Prostate gland (tissue), 2 donors: ENCODE data around the gene ADGRD1.

Experiments used
- POLR2A ChIP-seq: fragments of 450-650 bp; IDR thresholded peaks from one replicate; pipeline ENCODE4 v1.6.1; 2016; ENCODE audit warnings: antibody characterized with exemption, mild to moderate bottlenecking
- TF ChIP-seq, protein P1 (sequence below), 4 experiments: fragments of 200-600 bp in 2 of 4; fragments of 450-650 bp in 2 of 4; sonication (generic) in 2 of 4; IDR thresholded peaks; 1 replicate in 3 of 4; 2 replicates in 1 of 4; pipeline ENCODE4 v1.5.1; 2016 to 2019; ENCODE audit warnings: antibody characterized with exemption in 4 of 4, mild to moderate bottlenecking in 2 of 4, moderate library complexity in 2 of 4

DNA sequence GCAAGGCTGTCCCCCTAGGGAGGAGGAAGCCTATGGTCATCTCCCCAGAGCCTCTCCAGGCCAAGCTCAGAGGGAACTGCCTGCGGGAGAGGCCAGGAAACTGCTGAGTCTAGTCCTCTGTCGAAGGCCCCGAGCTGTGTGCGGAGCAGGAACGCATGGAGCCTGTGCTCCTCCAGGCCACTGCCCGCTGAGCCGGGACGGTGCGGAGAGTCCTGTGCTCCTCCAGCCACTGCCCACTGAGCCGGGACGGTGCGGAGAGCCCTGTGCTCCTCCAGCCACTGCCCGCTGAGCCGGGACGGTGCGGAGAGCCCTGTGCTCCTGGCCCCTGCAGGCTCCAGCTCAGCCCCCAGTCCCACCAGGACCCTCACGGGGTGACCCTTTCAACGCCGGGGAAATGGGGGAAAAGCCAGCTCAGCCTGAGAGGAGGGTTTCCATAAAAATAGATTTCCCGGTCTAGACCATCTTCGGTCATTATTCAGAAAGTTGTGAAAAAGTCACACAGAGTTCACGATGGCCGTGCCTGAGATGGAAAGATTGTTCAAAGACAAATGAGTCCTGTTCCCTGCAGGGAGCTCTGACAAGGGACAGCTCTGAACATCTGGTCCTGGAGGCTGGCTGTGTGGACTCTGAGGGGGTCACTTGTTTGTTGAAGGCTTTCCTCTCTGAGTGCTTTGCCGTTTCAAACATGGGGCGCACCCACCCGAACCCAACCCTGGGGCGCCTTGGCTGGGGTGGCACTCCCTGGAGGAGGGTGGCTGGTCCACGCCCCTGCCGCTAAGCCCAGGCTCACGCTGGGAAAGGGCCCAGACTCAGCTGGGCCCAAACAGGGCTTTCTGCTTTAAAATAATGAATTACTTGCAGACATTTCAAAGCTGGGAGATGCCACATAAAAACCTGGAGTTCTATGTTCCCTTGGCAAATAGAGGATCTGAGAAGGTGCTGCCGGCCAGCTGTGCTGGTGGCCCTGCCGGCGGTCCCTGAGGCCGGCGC, 85.5 kb downstream of the ADGRD1 start:
- TF ChIP-seq, protein P1, sequence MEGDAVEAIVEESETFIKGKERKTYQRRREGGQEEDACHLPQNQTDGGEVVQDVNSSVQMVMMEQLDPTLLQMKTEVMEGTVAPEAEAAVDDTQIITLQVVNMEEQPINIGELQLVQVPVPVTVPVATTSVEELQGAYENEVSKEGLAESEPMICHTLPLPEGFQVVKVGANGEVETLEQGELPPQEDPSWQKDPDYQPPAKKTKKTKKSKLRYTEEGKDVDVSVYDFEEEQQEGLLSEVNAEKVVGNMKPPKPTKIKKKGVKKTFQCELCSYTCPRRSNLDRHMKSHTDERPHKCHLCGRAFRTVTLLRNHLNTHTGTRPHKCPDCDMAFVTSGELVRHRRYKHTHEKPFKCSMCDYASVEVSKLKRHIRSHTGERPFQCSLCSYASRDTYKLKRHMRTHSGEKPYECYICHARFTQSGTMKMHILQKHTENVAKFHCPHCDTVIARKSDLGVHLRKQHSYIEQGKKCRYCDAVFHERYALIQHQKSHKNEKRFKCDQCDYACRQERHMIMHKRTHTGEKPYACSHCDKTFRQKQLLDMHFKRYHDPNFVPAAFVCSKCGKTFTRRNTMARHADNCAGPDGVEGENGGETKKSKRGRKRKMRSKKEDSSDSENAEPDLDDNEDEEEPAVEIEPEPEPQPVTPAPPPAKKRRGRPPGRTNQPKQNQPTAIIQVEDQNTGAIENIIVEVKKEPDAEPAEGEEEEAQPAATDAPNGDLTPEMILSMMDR (IDR thresholded peaks at IDR 0.05), result no peak
- TF ChIP-seq POLR2A, result no peak
